ENCODE results near the gene COPS9.

- TF ChIP-seq, protein P1, sequence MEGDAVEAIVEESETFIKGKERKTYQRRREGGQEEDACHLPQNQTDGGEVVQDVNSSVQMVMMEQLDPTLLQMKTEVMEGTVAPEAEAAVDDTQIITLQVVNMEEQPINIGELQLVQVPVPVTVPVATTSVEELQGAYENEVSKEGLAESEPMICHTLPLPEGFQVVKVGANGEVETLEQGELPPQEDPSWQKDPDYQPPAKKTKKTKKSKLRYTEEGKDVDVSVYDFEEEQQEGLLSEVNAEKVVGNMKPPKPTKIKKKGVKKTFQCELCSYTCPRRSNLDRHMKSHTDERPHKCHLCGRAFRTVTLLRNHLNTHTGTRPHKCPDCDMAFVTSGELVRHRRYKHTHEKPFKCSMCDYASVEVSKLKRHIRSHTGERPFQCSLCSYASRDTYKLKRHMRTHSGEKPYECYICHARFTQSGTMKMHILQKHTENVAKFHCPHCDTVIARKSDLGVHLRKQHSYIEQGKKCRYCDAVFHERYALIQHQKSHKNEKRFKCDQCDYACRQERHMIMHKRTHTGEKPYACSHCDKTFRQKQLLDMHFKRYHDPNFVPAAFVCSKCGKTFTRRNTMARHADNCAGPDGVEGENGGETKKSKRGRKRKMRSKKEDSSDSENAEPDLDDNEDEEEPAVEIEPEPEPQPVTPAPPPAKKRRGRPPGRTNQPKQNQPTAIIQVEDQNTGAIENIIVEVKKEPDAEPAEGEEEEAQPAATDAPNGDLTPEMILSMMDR (IDR thresholded peaks at IDR 0.05) = no peak
- TF ChIP-seq POLR2AphosphoS5 (IDR thresholded peaks at IDR 0.05) = no peak
Observed at GRCh38 chr2:240095556-240096523, 40.3 kb downstream of the COPS9 start.

Measured in esophagus muscularis mucosa (tissue), 3 donors.